Mesodermal cell (in vitro differentiated cells): Measurements from ENCODE around the gene CCNDBP1.
"Not testable (repeated sequence)": the region's sequence is repeated elsewhere in the genome, so short reads cannot be mapped to it uniquely, and the experiment has no call there.

Source experiments
- H3K27ac ChIP-seq: 2 replicates; pipeline ENCODE4 v1.7.0; 2013; ENCODE audit warnings: mild to moderate bottlenecking, low read depth, low read length, moderate library complexity; ENCODE audit not compliant: severe bottlenecking
- H3K36me3 ChIP-seq: 2 replicates; pipeline ENCODE4 v1.7.1; 2013; ENCODE audit warnings: mild to moderate bottlenecking, low read length, moderate library complexity; ENCODE audit not compliant: control insufficient read depth, insufficient read depth
- H3K4me1 ChIP-seq: one replicate; pipeline ENCODE4 v1.7.1; 2013; ENCODE audit warnings: mild to moderate bottlenecking, low read length; ENCODE audit not compliant: insufficient read depth, control insufficient read depth, poor library complexity, severe bottlenecking
- H3K4me3 ChIP-seq: 2 replicates; pipeline ENCODE4 v1.7.0; 2013; ENCODE audit warnings: low read length, control low read depth, mild to moderate bottlenecking; ENCODE audit not compliant: insufficient read depth, poor library complexity, severe bottlenecking; ENCODE audit errors: extremely low read depth
- H3K9me3 ChIP-seq: 2 replicates; pipeline ENCODE4 v1.7.1; 2013; ENCODE audit warnings: mild to moderate bottlenecking, low read length, moderate library complexity; ENCODE audit not compliant: control insufficient read depth
- WGBS, 2 experiments: methylation state at CpG; one replicate each; pipeline ENCODE4 v1.1.5; 2013; ENCODE audit warnings: missing lambda C conversion rate in 2 of 2; ENCODE audit not compliant: insufficient coverage in 2 of 2; 5-methylcytosine and 5-hydroxymethylcytosine counted together

Gene CCNDBP1

GRCh38 chr15:43168192-43169107, 16.8 kb upstream of the CCNDBP1 start:
- WGBS, 2 experiments: 86 to 100% methylated on average over 1 of the region's 2 CpGs
- no peaks in the 10 kb centered on the region for H3K9me3 ChIP-seq
- no peaks in the 10 kb centered on the region for H3K36me3 ChIP-seq
- H3K4me3 ChIP-seq: no peak overlapping the region
- H3K27ac ChIP-seq: no peak overlapping the region
- peaks cover 15% of the 10 kb centered on the region for H3K4me1 ChIP-seq

DNA sequence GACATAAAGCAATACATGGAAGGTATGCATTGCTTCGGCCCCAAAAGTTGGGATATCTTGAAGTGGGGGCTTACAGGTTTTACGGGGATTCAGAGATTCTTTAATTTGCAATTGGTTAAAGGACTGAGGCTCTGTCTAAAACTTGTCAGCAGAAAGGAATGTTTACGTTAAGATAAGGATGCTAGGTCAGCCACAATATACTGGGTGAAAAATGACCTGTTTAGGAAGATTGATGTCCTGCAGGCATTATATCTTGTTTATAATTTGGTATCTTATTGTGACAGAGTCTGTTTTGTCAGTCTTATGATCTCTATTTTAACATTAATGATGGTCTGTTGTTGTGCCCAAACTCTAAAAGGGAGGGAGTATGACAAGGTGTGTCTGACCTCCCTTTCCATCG, 15.3 kb upstream of the CCNDBP1 start:
- no peaks in the 10 kb centered on the region for H3K36me3 ChIP-seq
- H3K4me3 ChIP-seq: no peak overlapping the region
- H3K4me1 ChIP-seq: peaks cover 15% of the 10 kb centered on the region
- H3K9me3 ChIP-seq: peaks cover 4% of the 10 kb centered on the region
- no peak overlapping the region for H3K27ac ChIP-seq
- WGBS, 2 experiments: 88 to 93% methylated on average over 3 to 4 of the region's 4 CpGs

- not testable (repeated sequence) for H3K9me3 ChIP-seq, H3K27ac ChIP-seq, H3K36me3 ChIP-seq, H3K4me3 ChIP-seq, H3K4me1 ChIP-seq
- WGBS, 2 experiments: 95 to 96% methylated on average over 12 to 15 of the region's 25 CpGs
Measured at GRCh38 chr15:43175656-43176309, 9.4 kb upstream of the CCNDBP1 start.

DNA sequence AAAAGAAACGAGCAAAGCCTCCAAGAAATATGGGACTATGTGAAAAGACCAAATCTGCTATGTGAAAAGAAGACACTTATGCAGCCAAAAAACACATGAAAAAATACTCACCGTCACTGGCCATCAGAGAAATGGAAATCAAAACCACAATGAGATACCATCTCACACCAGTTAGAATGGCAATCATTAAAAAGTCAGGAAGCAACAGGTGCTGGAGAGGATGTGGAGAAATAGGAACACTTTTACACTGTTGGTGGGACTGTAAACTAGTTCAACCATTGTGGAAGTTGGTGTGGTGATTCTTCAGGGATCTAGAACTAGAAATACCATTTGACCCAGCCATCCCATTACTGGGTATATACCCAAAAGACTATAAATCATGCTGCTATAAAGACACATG, 8.1 kb upstream of the CCNDBP1 start:
- WGBS, 2 experiments: no CpG with 5 or more reads among the region's 2 CpGs
- H3K27ac ChIP-seq, H3K4me1 ChIP-seq, H3K36me3 ChIP-seq, H3K9me3 ChIP-seq, H3K4me3 ChIP-seq: not testable (repeated sequence)

DNA sequence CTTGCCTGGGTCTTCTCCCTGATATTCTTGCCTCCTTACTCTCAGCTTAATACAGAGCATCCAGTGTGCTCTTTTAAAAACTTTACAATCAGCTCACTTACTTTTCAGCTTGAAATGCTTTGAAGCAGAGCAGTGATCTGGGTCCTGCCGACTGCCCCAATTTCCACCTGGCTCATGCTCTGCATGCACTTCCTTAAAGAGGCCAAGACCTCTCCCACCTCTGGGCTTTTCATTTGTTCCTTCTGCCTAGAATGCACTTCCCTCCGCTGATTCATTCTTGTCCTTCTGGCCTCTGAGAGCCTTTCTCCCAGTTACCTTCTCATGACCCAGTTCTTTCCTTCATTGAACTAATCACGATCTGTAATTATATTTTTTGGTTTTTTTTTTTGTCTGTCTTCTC, 1.9 kb upstream of the CCNDBP1 start:
- Histone ChIP-seq H3K9me3 (no peaks in the 10 kb centered on the region), H3K27ac (no peak overlapping the region), H3K4me1 (peaks cover 11% of the 10 kb centered on the region), H3K4me3 (no peak overlapping the region), H3K36me3 (no peaks in the 10 kb centered on the region)
- 67 to 100% methylated on average over 1 to 2 of the region's 3 CpGs for WGBS, 2 experiments

DNA sequence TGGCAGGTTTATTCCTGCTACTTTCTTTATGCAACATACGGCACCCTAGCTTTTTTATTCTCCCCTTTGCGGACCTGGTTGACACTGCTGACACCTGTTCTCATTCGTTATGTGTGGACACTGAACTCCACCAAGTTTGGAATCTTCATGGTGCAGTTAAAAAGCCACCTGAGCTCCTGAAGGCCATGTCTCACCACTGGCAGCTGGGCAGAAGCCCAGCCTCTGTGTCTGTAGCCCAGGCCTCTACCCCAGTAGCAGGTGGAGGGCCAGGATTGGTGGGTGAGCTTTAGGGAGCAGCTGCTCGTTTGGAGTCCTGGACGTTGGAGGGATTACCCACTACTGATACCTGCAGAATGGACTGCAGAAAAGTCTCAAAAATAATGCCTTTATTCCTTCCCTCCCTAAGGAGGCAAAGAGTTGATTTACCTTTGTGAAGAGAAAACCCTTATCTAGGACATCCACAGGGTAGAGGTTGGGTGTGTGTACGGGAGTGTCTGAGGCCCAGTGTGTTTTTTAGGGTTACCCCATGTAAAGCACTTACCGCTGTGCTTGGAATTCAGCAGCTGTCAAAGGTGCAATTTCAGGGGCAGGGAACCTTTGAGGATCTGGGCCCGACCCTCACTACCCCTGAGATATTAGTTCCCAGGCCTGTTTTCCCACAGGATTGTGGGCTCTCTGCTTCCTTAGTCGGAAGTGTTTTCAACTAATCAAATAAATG, 637 bp upstream of the CCNDBP1 start:
- Histone ChIP-seq H3K27ac (no peak overlapping the region), H3K4me1 (peaks cover 11% of the 10 kb centered on the region), H3K4me3 (peak overlapping the region; percentile 79), H3K9me3 (no peaks in the 10 kb centered on the region), H3K36me3 (peaks cover 6% of the 10 kb centered on the region)
- WGBS, 2 experiments: 59 to 77% methylated on average over 6 to 7 of the region's 9 CpGs

DNA sequence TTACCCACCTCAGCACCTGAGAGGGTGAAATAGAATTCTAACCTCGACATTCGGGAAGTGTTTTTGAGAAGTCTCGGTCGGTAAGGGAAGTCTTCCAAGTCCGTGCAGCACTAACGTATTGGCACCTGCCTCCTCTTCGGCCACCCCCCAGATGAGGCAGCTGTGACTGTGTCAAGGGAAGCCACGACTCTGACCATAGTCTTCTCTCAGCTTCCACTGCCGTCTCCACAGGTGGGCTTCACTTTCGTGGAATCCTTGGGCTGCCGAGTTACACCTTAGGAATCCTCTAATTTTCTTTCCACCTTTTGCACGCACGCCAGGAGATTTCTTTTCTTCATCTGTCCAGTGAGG, 775 bp downstream of the CCNDBP1 start:
- H3K27ac ChIP-seq: no peak overlapping the region
- H3K9me3 ChIP-seq: no peaks in the 10 kb centered on the region
- WGBS, 2 experiments: 2 to 11% methylated on average over 10 to 11 of the region's 13 CpGs

GRCh38 chr15:43187544-43188155, 2.4 kb downstream of the CCNDBP1 start:
- 71% methylated on average over 1 of the region's 2 CpGs; no CpG with 5 or more reads in 1 of the 2 experiments for WGBS, 2 experiments
- Histone ChIP-seq H3K36me3 (peaks cover 33% of the 10 kb centered on the region), H3K27ac (no peak overlapping the region), H3K9me3 (no peaks in the 10 kb centered on the region), H3K4me3 (no peak overlapping the region), H3K4me1 (peaks cover 11% of the 10 kb centered on the region)

More for the DNA sequence above, 775 bp downstream of the CCNDBP1 start:
- H3K36me3 ChIP-seq: peaks cover 20% of the 10 kb centered on the region
- H3K4me3 ChIP-seq: peak overlapping the region; percentile 79
- H3K4me1 ChIP-seq: peaks cover 11% of the 10 kb centered on the region

- WGBS, 2 experiments: 75 to 86% methylated on average over 1 of the region's 2 CpGs
- no peak overlapping the region for H3K27ac ChIP-seq
- peaks cover 44% of the 10 kb centered on the region for H3K36me3 ChIP-seq
Measured at GRCh38 chr15:43189296-43189695, 4.1 kb downstream of the CCNDBP1 start.

DNA sequence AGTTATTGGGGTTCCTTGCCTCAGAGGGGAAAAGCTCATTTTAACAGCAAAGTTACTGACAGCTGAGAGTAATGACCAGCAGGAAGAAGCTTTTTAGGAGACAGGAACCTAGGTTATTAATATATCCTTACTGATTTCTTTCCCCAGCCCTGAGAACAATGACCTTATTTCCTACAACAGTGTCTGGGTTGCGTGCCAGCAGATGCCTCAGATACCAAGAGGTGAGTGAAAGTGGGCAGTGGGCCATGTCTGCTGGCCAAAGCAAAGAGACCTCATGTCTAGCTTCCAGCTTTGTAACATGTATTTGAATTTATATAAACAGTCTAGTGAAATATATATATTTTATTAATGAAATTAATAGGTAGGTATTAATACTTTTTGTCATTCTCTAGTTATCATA, 5.0 kb downstream of the CCNDBP1 start:
- no peak overlapping the region for H3K27ac ChIP-seq
- H3K36me3 ChIP-seq: peaks cover 52% of the 10 kb centered on the region
- WGBS, 2 experiments: no CpG with 5 or more reads among the region's 1 CpG
- H3K4me3 ChIP-seq: no peak overlapping the region
- H3K9me3 ChIP-seq: no peaks in the 10 kb centered on the region
- H3K4me1 ChIP-seq: peaks cover 9% of the 10 kb centered on the region

More at GRCh38 chr15:43189296-43189695, 4.1 kb downstream of the CCNDBP1 start:
- H3K9me3 ChIP-seq: no peaks in the 10 kb centered on the region
- peaks cover 11% of the 10 kb centered on the region for H3K4me1 ChIP-seq
- no peak overlapping the region for H3K4me3 ChIP-seq
